Transverse colon (tissue), 4 donors: ENCODE measurements around the gene SIK3. TPM values are rescaled to one million over a fixed set of nuclear protein-coding genes. Genes with fewer than 3 reads are reported as not detected.
A peak's percentile ranks its signal among the peaks of the same experiment; 100 is the strongest.

ENCODE experiments used
- DNase-seq: peaks from one replicate; pipeline ENCODE4 v3.0.0-alpha.2; 2019
- H3K27ac ChIP-seq, 4 donors: fragments of 200-600 bp; sonication (generic); 2 replicates each; pipeline ENCODE4 v1.5.1; 2016 to 2018; ENCODE audit warnings: inconsistent platforms in 4 of 4
- H3K27me3 ChIP-seq: fragments of 200-600 bp; sonication (generic); 2 replicates; pipeline ENCODE4 v1.5.1; 2017; ENCODE audit warnings: inconsistent platforms
- H3K36me3 ChIP-seq, 4 donors: fragments of 200-600 bp; sonication (generic); 2 replicates each; pipeline ENCODE4 v1.5.1; 2017 to 2019; ENCODE audit warnings: inconsistent platforms in 4 of 4
- H3K4me1 ChIP-seq, 4 donors: fragments of 200-600 bp; sonication (generic); 2 replicates each; pipeline ENCODE4 v1.5.1; 2017 to 2020; ENCODE audit warnings: inconsistent platforms in 4 of 4
- H3K4me3 ChIP-seq, 4 donors: fragments of 200-600 bp; sonication (generic); 1 replicate in 1 of 4; 2 replicates in 3 of 4; pipeline versions ENCODE4 v1.5.1 to v1.6.1; 2017 to 2019; ENCODE audit warnings: inconsistent platforms in 4 of 4
- H3K9me3 ChIP-seq, 2 donors: fragments of 200-600 bp; sonication (generic); 2 replicates each; pipeline ENCODE4 v1.5.1; 2017 to 2019; ENCODE audit warnings: inconsistent platforms in 2 of 2
- CTCF ChIP-seq, 5 experiments: fragments of 200-600 bp in 3 of 5; fragments of 450-650 bp in 2 of 5; sonication (generic) in 3 of 5; IDR thresholded peaks; 1 replicate in 2 of 5; 2 replicates in 3 of 5; pipeline ENCODE4 v1.5.1; 2016 to 2017; ENCODE audit warnings: antibody characterized with exemption in 5 of 5, inconsistent platforms in 3 of 5, mild to moderate bottlenecking in 2 of 5, moderate library complexity in 1 of 5
- EP300 ChIP-seq: sonication (generic); formaldehyde crosslinking; IDR thresholded peaks from one replicate; pipeline ENCODE4 v1.6.1; 2017; ENCODE audit warnings: antibody characterized with exemption, low read depth
- POLR2A ChIP-seq: fragments of 450-650 bp; IDR thresholded peaks from one replicate; pipeline ENCODE4 v1.6.1; 2016; ENCODE audit warnings: antibody characterized with exemption, mild to moderate bottlenecking, moderate library complexity
- POLR2AphosphoS5 ChIP-seq, 3 donors: sonication (generic); formaldehyde crosslinking; IDR thresholded peaks; one replicate each; pipeline ENCODE4 v1.6.1; 2016; ENCODE audit warnings: antibody characterized with exemption in 3 of 3
- WGBS, 2 donors: methylation state at CpG; one replicate each; pipeline ENCODE4 v1.1.5; 2018; ENCODE audit warnings: low coverage in 1 of 2; 5-methylcytosine and 5-hydroxymethylcytosine counted together
- in situ Hi-C, 4 donors: fragments of 200-750 bp; cut with MboI; loops; one replicate each; pipeline versions ENCODE4 v1.15.0 to v1.15.1; 2017; ENCODE audit warnings: low sequenced_read_pairs in 3 of 4, low pct_ligation_motif_present in 1 of 4, low pct_unique_long_range_greater_than_20kb in 1 of 4
- intact Hi-C: fragments of 100-400 bp; cut with DNase I; formaldehyde crosslinking; loops from one replicate; pipeline ENCODE4 v1.15.1; 2023; ENCODE audit warnings: low total_unique reads
- total RNA-seq, 4 donors: library from RNA; depleted of rRNA; stranded (reverse); fragments of >200 nt; gene quantifications; one replicate each; pipeline ENCODE4 v1.1.0, GENCODE V29; 2016

Gene SIK3
- total RNA-seq, 4 donors from 2014 or later: 35.6 to 68.6 (median 38.9) TPM

DNA sequence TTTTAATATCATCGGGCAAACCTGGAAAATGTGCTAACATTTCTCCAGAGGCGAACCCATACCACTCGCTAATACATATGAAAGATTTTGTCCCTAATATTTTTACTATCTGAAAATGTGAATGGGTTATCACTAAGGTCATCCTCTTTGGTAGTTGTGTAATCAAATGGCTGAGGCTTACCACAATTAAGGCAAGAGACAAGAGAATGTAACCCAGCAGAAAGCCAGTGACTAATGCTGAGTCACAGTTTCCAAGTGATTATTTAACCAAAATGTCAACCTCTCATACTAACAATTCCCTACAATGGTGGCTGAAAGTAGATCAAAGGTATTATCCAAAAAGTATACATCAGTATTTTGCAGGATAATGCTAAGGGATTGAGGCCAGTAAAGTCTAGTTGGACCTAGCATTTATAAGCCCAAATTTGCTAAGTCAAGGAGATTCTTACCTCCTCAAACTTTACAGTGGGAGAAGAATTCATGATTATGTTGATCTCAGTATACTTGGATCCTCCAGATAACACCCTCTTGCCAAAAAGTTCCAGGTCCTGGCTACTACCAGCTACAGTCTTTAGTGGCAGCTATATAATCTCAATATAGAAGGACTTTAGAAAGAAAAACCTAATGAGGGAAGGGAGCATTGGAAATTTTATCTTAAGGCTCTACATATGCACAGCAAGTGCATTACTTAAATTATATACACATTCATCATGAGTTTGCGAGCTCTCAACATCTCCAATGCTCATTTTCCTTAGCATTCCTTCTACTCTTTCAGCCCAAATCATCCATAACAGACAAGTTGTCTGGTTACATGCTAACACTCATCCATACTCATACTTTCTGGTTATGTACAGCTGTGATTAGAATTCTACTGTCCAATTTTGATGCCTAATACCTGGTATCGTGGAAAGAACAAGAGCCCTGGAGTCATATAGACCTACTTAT, 25.4 kb downstream of the SIK3 start:
- in situ Hi-C loops: no loop called here
- no peak overlapping the region for H3K4me3 ChIP-seq
- no peaks in the 10 kb centered on the region for H3K36me3 ChIP-seq
- WGBS, 2 donors: 76 to 79% methylated on average over 5 of the region's 5 CpGs
- DNase-seq: no peak
- no peaks in the 10 kb centered on the region for H3K9me3 ChIP-seq
- no peaks in the 10 kb centered on the region for H3K27me3 ChIP-seq
- TF ChIP-seq POLR2A: no peak
- no peak for TF ChIP-seq EP300
- TF ChIP-seq CTCF (IDR thresholded peaks at IDR 0.05): no peak
- TF ChIP-seq POLR2AphosphoS5 (IDR thresholded peaks at IDR 0.05): peak; percentile 67 to 73 (median 69)
- H3K27ac ChIP-seq: peak overlapping the region; percentile 4 to 53 (median 36)
- intact Hi-C loops: no loop called here
- H3K4me1 ChIP-seq: peaks cover 23 to 72% (median 43%) of the 10 kb centered on the region in 4 donors

GRCh38 chr11:117071344-117071787, 26.9 kb downstream of the SIK3 start:
- Histone ChIP-seq H3K27me3 (no peaks in the 10 kb centered on the region), H3K4me1 (peaks cover 18 to 70% (median 39%) of the 10 kb centered on the region in 4 donors), H3K4me3 (peak overlapping the region in 1 of 4 donors; percentile 7), H3K9me3 (no peaks in the 10 kb centered on the region), H3K27ac (peak overlapping the region; percentile 34 to 49 (median 42)), H3K36me3 (no peaks in the 10 kb centered on the region)
- 32 to 38% methylated on average over 3 of the region's 3 CpGs for WGBS, 2 donors
- intact Hi-C loops (no loop called here), in situ Hi-C loops (no loop called here)
- TF ChIP-seq POLR2AphosphoS5 (IDR thresholded peaks at IDR 0.05): peak in 1 of 3 donors; percentile 31
- TF ChIP-seq POLR2A: no peak
- DNase-seq: peak; percentile 54

DNA sequence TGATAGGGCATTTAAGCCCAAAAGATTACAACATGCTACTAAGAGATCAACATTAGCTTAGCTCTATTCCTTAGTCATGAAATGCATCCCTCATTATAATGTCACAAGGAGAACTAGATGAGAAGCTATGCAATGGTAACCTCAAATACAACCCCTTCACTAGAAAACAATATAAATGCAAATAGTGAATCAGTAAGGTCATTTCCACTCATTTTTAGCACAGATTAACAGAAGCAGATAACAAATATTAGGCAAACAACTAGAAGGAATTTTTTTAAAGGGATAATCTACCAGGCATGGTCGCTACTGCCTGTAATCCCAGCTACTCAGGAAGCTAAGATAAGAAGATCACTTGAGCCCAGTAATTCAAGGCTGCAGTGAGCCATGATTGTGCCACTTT, 28.2 kb downstream of the SIK3 start:
- WGBS, 2 donors: 58 to 63% methylated on average over 1 of the region's 1 CpG
- intact Hi-C loops (no loop called here), in situ Hi-C loops (no loop called here)
- no peak overlapping the region for H3K4me3 ChIP-seq
- TF ChIP-seq EP300 (no peak), POLR2AphosphoS5 (IDR thresholded peaks at IDR 0.05) (no peak), POLR2A (no peak), CTCF (IDR thresholded peaks at IDR 0.05) (no peak)
- H3K27ac ChIP-seq: no peak overlapping the region
- H3K36me3 ChIP-seq: no peaks in the 10 kb centered on the region
- H3K9me3 ChIP-seq: no peaks in the 10 kb centered on the region
- no peak for DNase-seq
- H3K27me3 ChIP-seq: no peaks in the 10 kb centered on the region
- H3K4me1 ChIP-seq: peaks cover 18 to 75% (median 39%) of the 10 kb centered on the region in 4 donors

DNA sequence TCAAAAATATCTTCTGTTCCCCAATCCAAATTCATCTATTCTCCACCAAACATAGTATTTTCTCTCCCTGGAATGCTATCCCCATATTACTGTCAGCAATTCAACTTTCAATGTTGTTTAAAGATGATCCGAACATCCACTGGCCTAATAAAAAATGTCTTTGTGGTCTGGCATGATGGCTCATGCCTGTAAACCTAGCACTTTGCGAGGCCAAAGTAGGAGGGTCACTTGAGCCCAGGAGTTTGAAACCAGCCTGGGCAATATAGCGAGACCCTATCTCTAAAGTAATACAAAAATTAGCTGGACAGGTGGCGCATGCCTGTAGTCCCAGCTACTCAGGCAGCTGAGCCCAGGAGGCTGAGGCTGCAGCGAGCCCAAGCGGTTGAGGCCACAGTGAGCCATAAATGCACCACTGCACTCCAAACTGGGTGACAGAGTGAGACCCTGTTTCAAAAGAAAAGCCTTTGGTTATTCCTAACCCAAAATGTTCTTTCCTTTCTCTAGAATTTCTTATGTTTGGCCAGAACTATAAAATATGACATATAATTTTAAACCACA, 29.8 kb downstream of the SIK3 start:
- TF ChIP-seq EP300 (no peak), POLR2AphosphoS5 (IDR thresholded peaks at IDR 0.05) (no peak), POLR2A (no peak), CTCF (IDR thresholded peaks at IDR 0.05) (no peak)
- Histone ChIP-seq H3K4me3 (no peak overlapping the region), H3K9me3 (no peaks in the 10 kb centered on the region), H3K27me3 (no peaks in the 10 kb centered on the region), H3K27ac (no peak overlapping the region), H3K36me3 (no peaks in the 10 kb centered on the region), H3K4me1 (peaks cover 15 to 74% (median 46%) of the 10 kb centered on the region in 4 donors)
- in situ Hi-C loops (no loop called here), intact Hi-C loops (no loop called here)
- 92% methylated on average over 5 to 6 of the region's 6 CpGs for WGBS, 2 donors
- DNase-seq: no peak
